ENCODE data around the gene MPG.

GRCh38 chr16:33877-34647 is 44.0 kb upstream of the MPG start:
- TF ChIP-seq POLR2AphosphoS5 (IDR thresholded peaks at IDR 0.05; ENCODE audit: low read depth, low read length) (no peak; the same call in 1 of the 2 replicates), POLR2A (IDR thresholded peaks at IDR 0.05; ENCODE audit: low read depth, low read length) (no peak)
